HepG2 (cell line): ENCODE measurements around the gene CLDN19. TPM values are rescaled to one million over a fixed set of nuclear protein-coding genes. Genes with fewer than 3 reads are reported as not detected.
A peak's percentile ranks its signal among the peaks of the same experiment; 100 is the strongest.

Source experiments
- DR1 ChIP-seq: sonication (generic); formaldehyde crosslinking; IDR thresholded peaks from 2 replicates; pipeline ENCODE4 v1.8.0; 2021; ENCODE audit warnings: mild to moderate bottlenecking, missing genetic modification reagents, inconsistent platforms
- HNF4A ChIP-seq: sonication (generic); formaldehyde crosslinking; IDR thresholded peaks from 2 replicates; pipeline ENCODE4 v1.4.0; 2020; ENCODE audit warnings: missing genetic modification reagents
- HNRNPLL ChIP-seq: fragments of 200-400 bp; formaldehyde crosslinking; IDR thresholded peaks from 2 replicates; pipeline ENCODE4 v1.6.1; 2017; ENCODE audit warnings: mild to moderate bottlenecking, low read depth, low read length; ENCODE audit not compliant: poor library complexity, severe bottlenecking
- NR2F6 ChIP-seq, 2 experiments: IDR thresholded peaks; 2 replicates each; pipeline ENCODE4 v1.6.1; 2016; ENCODE audit warnings: antibody characterized with exemption in 1 of 2, mild to moderate bottlenecking in 1 of 2
- PATZ1 ChIP-seq: sonication (generic); formaldehyde crosslinking; IDR thresholded peaks from 2 replicates; pipeline ENCODE4 v1.4.0; 2020; ENCODE audit warnings: missing genetic modification reagents
- SIN3A ChIP-seq: IDR thresholded peaks from 2 replicates; pipeline ENCODE4 v1.6.1; 2011; ENCODE audit warnings: low read depth, mild to moderate bottlenecking, control low read depth, low read length, borderline replicate concordance
- SRSF9 ChIP-seq: fragments of 200-400 bp; formaldehyde crosslinking; IDR thresholded peaks from 2 replicates; pipeline ENCODE4 v1.6.1; 2018; ENCODE audit warnings: borderline replicate concordance, mild to moderate bottlenecking, low read depth, low read length; ENCODE audit not compliant: insufficient read depth, poor library complexity, severe bottlenecking
- ZNF350 ChIP-seq: sonication (generic); formaldehyde crosslinking; IDR thresholded peaks from 2 replicates; pipeline ENCODE4 v1.4.0; 2020; ENCODE audit warnings: mild to moderate bottlenecking, low read depth, missing genetic modification reagents, borderline replicate concordance
- ZNF367 ChIP-seq: sonication (generic); formaldehyde crosslinking; IDR thresholded peaks from 2 replicates; pipeline ENCODE4 v1.4.0; 2020; ENCODE audit warnings: missing genetic modification reagents, borderline replicate concordance
- ZNF432 ChIP-seq: sonication (generic); formaldehyde crosslinking; IDR thresholded peaks from 2 replicates; pipeline ENCODE4 v1.5.0; 2020; ENCODE audit warnings: missing genetic modification reagents, mild to moderate bottlenecking, borderline replicate concordance
- ZNF530 ChIP-seq: sonication (generic); formaldehyde crosslinking; IDR thresholded peaks from 2 replicates; pipeline ENCODE4 v1.5.0; 2020; ENCODE audit warnings: low read depth, mild to moderate bottlenecking, missing genetic modification reagents
- ZNF574 ChIP-seq: sonication (generic); formaldehyde crosslinking; IDR thresholded peaks from 2 replicates; pipeline ENCODE4 v1.4.0; 2020; ENCODE audit warnings: missing genetic modification reagents
- ZNF710 ChIP-seq: sonication (generic); formaldehyde crosslinking; IDR thresholded peaks from 2 replicates; pipeline ENCODE4 v1.5.0; 2020; ENCODE audit warnings: mild to moderate bottlenecking, missing genetic modification reagents, borderline replicate concordance
- ZSCAN29 ChIP-seq: sonication (generic); formaldehyde crosslinking; conservative IDR thresholded peaks from 2 replicates; pipeline ENCODE4 v1.4.0; 2020; ENCODE audit warnings: mild to moderate bottlenecking, missing genetic modification reagents
- polyA plus RNA-seq, 8 experiments: library from polyadenylated mRNA; depleted of rRNA in 3 of 8; stranded (reverse) in 7 of 8; unstranded in 1 of 8; fragments of >200 nt; fragmentation: Illumina TruSeq in 4 of 8; extraction: Trizol in 4 of 8; gene quantifications; 2 replicates each; pipeline versions ENCODE4 v1.2.1 to v1.2.3, GENCODE V29; 2011 to 2016; ENCODE audit warnings: low read depth in 4 of 8, missing spikeins in 1 of 8, mixed read lengths in 1 of 8; ENCODE audit not compliant: insufficient read depth in 1 of 8
- total RNA-seq, 5 experiments: library from RNA; depleted of rRNA; stranded (reverse); fragments of >200 nt; fragmentation: Illumina TruSeq; extraction: Trizol; gene quantifications; 2 replicates each; pipeline ENCODE4 v1.2.3, GENCODE V29; 2016; ENCODE audit warnings: low read depth in 1 of 5

CLDN19 gene
- total and polyA plus RNA-seq, 2 of the 13 experiments (the other 11 are each of a cell fraction or from before 2014, with no cell fraction given) = 5.0 to 7.6 TPM

- TF ChIP-seq PATZ1 (CRISPR knock-in tag) (peak; percentile 76), ZNF350 (CRISPR knock-in tag) (no peak), ZSCAN29 (CRISPR knock-in tag) (no peak), ZNF574 (peak; percentile 22; the same call in 1 of the 2 replicates), ZNF530 (CRISPR knock-in tag) (no peak), DR1 (0 out of 2 replicates have a peak, but pooled peaks have one; percentile 12), ZNF432 (no peak), HNF4A (CRISPR knock-in tag) (peak; percentile 51), SRSF9 (no peak), ZNF367 (CRISPR knock-in tag) (no peak), ZNF710 (CRISPR knock-in tag) (no peak), HNRNPLL (no peak), NR2F6 (IDR thresholded peaks at IDR 0.05) (no peak), NR2F6 (CRISPR knock-in tag; IDR thresholded peaks at IDR 0.05) (no peak), SIN3A (no peak)
Observed at GRCh38 chr1:42734201-42735035, 5.6 kb downstream of the CLDN19 start (continued).
